ENCODE data around the gene ZFP36.

DNA sequence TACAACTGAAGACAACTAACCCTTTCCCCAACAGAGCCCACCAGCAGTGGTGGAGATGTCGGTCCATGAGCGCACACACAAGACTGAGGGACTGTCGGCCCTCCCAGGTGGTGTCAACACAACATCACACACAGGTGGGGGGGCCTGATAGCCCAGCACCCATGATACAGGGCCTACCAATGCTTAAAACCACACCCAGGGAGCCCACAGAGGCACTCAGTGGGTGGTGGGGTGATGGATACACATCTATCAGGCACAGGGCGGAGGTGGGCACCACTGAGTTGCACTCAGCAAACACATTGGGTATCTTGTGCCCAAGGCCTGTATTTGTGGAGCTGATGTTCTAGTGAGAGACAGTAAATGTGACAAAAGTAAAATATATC lies 7.0 kb upstream of the ZFP36 start:
- TF ChIP-seq, protein P1, sequence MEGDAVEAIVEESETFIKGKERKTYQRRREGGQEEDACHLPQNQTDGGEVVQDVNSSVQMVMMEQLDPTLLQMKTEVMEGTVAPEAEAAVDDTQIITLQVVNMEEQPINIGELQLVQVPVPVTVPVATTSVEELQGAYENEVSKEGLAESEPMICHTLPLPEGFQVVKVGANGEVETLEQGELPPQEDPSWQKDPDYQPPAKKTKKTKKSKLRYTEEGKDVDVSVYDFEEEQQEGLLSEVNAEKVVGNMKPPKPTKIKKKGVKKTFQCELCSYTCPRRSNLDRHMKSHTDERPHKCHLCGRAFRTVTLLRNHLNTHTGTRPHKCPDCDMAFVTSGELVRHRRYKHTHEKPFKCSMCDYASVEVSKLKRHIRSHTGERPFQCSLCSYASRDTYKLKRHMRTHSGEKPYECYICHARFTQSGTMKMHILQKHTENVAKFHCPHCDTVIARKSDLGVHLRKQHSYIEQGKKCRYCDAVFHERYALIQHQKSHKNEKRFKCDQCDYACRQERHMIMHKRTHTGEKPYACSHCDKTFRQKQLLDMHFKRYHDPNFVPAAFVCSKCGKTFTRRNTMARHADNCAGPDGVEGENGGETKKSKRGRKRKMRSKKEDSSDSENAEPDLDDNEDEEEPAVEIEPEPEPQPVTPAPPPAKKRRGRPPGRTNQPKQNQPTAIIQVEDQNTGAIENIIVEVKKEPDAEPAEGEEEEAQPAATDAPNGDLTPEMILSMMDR (IDR thresholded peaks at IDR 0.05), result no peak
- peak in 1 of 3 donors; percentile 3 for TF ChIP-seq POLR2A (IDR thresholded peaks at IDR 0.05)
